Breast epithelium (tissue), 4 donors: ENCODE measurements around the gene SAT2. TPM values are rescaled to one million over a fixed set of nuclear protein-coding genes. Genes with fewer than 3 reads are reported as not detected.
A peak's percentile ranks its signal among the peaks of the same experiment; 100 is the strongest.

Experiments used
- DNase-seq, 2 donors: peaks; one replicate each; pipeline ENCODE4 v3.0.0-alpha.2; 2019; ENCODE audit warnings: low spot score in 2 of 2
- H3K27ac ChIP-seq, 2 donors: fragments of 200-600 bp; sonication (generic) in 1 of 2; one replicate each; pipeline ENCODE4 v1.5.1; 2016 to 2019; ENCODE audit warnings: mild to moderate bottlenecking in 1 of 2
- H3K27me3 ChIP-seq, 2 donors: fragments of 200-600 bp; sonication (generic) in 1 of 2; one replicate each; pipeline versions ENCODE4 v1.5.1 to v1.6.0; 2017 to 2019; ENCODE audit warnings: control low read depth in 1 of 2, mild to moderate bottlenecking in 1 of 2
- H3K36me3 ChIP-seq: fragments of 200-600 bp; one replicate; pipeline ENCODE4 v1.5.1; 2019
- H3K4me1 ChIP-seq, 2 donors: fragments of 200-600 bp; sonication (generic); one replicate each; pipeline ENCODE4 v1.5.1; 2016 to 2019; ENCODE audit warnings: control low read depth in 1 of 2
- H3K4me3 ChIP-seq, 3 donors: fragments of 200-600 bp; sonication (generic); 1 replicate in 2 of 3; 2 replicates in 1 of 3; pipeline ENCODE4 v1.5.1; 2016 to 2019; ENCODE audit warnings: mild to moderate bottlenecking in 3 of 3, moderate library complexity in 2 of 3
- H3K9me3 ChIP-seq, 2 donors: fragments of 200-600 bp; sonication (generic) in 1 of 2; one replicate each; pipeline ENCODE4 v1.5.1; 2016 to 2019; ENCODE audit warnings: control low read depth in 1 of 2
- POLR2A ChIP-seq: fragments of 450-650 bp; IDR thresholded peaks from one replicate; pipeline ENCODE4 v1.6.1; 2016; ENCODE audit warnings: antibody characterized with exemption, mild to moderate bottlenecking, moderate library complexity
- POLR2AphosphoS5 ChIP-seq, 3 donors: sonication (generic); formaldehyde crosslinking; IDR thresholded peaks; one replicate each; pipeline ENCODE4 v1.6.1; 2017; ENCODE audit warnings: antibody characterized with exemption in 3 of 3
- intact Hi-C: fragments of 100-400 bp; cut with DNase I; formaldehyde crosslinking; loops from one replicate; pipeline ENCODE4 v1.15.1; 2023; ENCODE audit warnings: low total_unique reads
- total RNA-seq, 3 donors: library from RNA; depleted of rRNA; stranded (reverse); fragments of >200 nt; gene quantifications; one replicate each; pipeline ENCODE4 v1.1.0, GENCODE V29; 2016
- TF ChIP-seq, protein P1 (sequence below), 3 donors: fragments of 450-650 bp; IDR thresholded peaks; one replicate each; pipeline ENCODE4 v1.5.1; 2016 to 2017; ENCODE audit warnings: antibody characterized with exemption in 3 of 3, mild to moderate bottlenecking in 3 of 3, moderate library complexity in 3 of 3

SAT2 gene
- total RNA-seq, 3 donors from 2014 or later, result 52.5 to 78.4 (median 62.9) TPM

DNA sequence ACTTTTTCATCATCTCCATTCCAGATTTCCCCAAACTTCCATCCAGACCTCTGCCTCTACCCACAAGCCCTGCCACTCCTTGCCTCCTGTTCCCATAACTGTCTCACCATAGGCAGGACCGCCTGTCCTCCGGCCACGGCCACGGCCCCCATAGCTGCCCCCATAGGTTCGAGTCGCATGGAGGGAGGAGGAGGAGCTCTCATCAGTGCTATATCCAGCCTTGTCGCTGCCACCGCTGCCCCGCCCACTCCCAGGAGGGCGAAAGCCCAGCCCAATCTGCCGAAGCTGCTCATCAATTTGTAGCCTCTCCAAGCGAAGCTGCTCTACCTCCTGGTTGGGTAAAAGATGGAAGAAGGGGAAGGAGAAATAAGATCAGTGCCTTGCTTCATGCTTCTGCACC, 34.3 kb downstream of the SAT2 start:
- Histone ChIP-seq H3K4me1 (peaks cover 2 to 6% of the 10 kb centered on the region in 2 donors), H3K27me3 (no peaks in the 10 kb centered on the region), H3K27ac (no peak overlapping the region), H3K9me3 (no peaks in the 10 kb centered on the region), H3K4me3 (no peak overlapping the region), H3K36me3 (peaks cover 12% of the 10 kb centered on the region)
- DNase-seq, result no peak
- no peak for TF ChIP-seq POLR2AphosphoS5 (IDR thresholded peaks at IDR 0.05)
- no peak for TF ChIP-seq POLR2A
- TF ChIP-seq, protein P1, sequence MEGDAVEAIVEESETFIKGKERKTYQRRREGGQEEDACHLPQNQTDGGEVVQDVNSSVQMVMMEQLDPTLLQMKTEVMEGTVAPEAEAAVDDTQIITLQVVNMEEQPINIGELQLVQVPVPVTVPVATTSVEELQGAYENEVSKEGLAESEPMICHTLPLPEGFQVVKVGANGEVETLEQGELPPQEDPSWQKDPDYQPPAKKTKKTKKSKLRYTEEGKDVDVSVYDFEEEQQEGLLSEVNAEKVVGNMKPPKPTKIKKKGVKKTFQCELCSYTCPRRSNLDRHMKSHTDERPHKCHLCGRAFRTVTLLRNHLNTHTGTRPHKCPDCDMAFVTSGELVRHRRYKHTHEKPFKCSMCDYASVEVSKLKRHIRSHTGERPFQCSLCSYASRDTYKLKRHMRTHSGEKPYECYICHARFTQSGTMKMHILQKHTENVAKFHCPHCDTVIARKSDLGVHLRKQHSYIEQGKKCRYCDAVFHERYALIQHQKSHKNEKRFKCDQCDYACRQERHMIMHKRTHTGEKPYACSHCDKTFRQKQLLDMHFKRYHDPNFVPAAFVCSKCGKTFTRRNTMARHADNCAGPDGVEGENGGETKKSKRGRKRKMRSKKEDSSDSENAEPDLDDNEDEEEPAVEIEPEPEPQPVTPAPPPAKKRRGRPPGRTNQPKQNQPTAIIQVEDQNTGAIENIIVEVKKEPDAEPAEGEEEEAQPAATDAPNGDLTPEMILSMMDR (IDR thresholded peaks at IDR 0.05), result no peak
- intact Hi-C loops, result no loop called here

GRCh38 chr17:7592422-7593021, 35.1 kb downstream of the SAT2 start:
- no peak for DNase-seq
- Histone ChIP-seq H3K27ac (no peak overlapping the region), H3K4me3 (no peak overlapping the region), H3K36me3 (peaks cover 12% of the 10 kb centered on the region), H3K9me3 (no peaks in the 10 kb centered on the region), H3K27me3 (no peaks in the 10 kb centered on the region), H3K4me1 (peaks cover 2 to 6% of the 10 kb centered on the region in 2 donors)
- intact Hi-C loops, result no loop called here
- TF ChIP-seq, protein P1 (IDR thresholded peaks at IDR 0.05), result no peak
- TF ChIP-seq POLR2AphosphoS5 (IDR thresholded peaks at IDR 0.05) (no peak), POLR2A (no peak)

- intact Hi-C loops, result no loop called here
Measured at GRCh38 chr17:7591596-7591995, 36.0 kb downstream of the SAT2 start.

GRCh38 chr17:7590743-7591142, 36.9 kb downstream of the SAT2 start:
- Histone ChIP-seq H3K4me1 (peaks cover 2 to 6% of the 10 kb centered on the region in 2 donors), H3K27ac (no peak overlapping the region), H3K4me3 (no peak overlapping the region), H3K27me3 (no peaks in the 10 kb centered on the region), H3K9me3 (no peaks in the 10 kb centered on the region), H3K36me3 (peaks cover 12% of the 10 kb centered on the region)
- no peak for DNase-seq
- intact Hi-C loops, result no loop called here
- TF ChIP-seq POLR2A (no peak), POLR2AphosphoS5 (IDR thresholded peaks at IDR 0.05) (no peak)
- TF ChIP-seq, protein P1 (IDR thresholded peaks at IDR 0.05), result no peak

More at GRCh38 chr17:7591596-7591995, 36.0 kb downstream of the SAT2 start:
- Histone ChIP-seq H3K9me3 (no peaks in the 10 kb centered on the region), H3K4me3 (no peak overlapping the region), H3K4me1 (peaks cover 2 to 6% of the 10 kb centered on the region in 2 donors), H3K27me3 (no peaks in the 10 kb centered on the region), H3K36me3 (peaks cover 12% of the 10 kb centered on the region), H3K27ac (no peak overlapping the region)
- TF ChIP-seq POLR2AphosphoS5 (IDR thresholded peaks at IDR 0.05) (no peak), POLR2A (no peak)
- TF ChIP-seq, protein P1 (IDR thresholded peaks at IDR 0.05), result no peak
- no peak for DNase-seq

GRCh38 chr17:7589891-7590691, 37.5 kb downstream of the SAT2 start, which contains the start of gene SOX15:
SOX15 (minus strand) TSS chr17:7590094; CDS start chr17:7589676, 418 bp downstream.
- intact Hi-C loops, result no loop called here
- H3K27me3 ChIP-seq, result no peaks in the 10 kb centered on the region
- H3K4me1 ChIP-seq, result peaks cover 2 to 6% of the 10 kb centered on the region in 2 donors
- no peaks in the 10 kb centered on the region for H3K9me3 ChIP-seq
- H3K27ac ChIP-seq, result peak within 1 kb of the TSS; percentile 68 to 80
- H3K36me3 ChIP-seq, result peaks cover 12% of the 10 kb centered on the region
- no peak for DNase-seq
- peak within 1 kb of the TSS; percentile 32 to 79 (median 60) for H3K4me3 ChIP-seq
- TF ChIP-seq POLR2A, result no peak
- TF ChIP-seq, protein P1 (IDR thresholded peaks at IDR 0.05), result no peak
- TF ChIP-seq POLR2AphosphoS5 (IDR thresholded peaks at IDR 0.05), result no peak
